ENCODE results near the gene GTF2F2.

The GTF2F2 gene

GRCh38 chr13:45084515-45084914, 35.8 kb upstream of the GTF2F2 start:
- in situ Hi-C loops (cut with HindIII; ENCODE audit: low pct_ligation_motif_present, low sequenced_read_pairs): no loop called here
- H3K36me3 ChIP-seq (replicated peaks): no peaks in the 10 kb centered on the region

DNA sequence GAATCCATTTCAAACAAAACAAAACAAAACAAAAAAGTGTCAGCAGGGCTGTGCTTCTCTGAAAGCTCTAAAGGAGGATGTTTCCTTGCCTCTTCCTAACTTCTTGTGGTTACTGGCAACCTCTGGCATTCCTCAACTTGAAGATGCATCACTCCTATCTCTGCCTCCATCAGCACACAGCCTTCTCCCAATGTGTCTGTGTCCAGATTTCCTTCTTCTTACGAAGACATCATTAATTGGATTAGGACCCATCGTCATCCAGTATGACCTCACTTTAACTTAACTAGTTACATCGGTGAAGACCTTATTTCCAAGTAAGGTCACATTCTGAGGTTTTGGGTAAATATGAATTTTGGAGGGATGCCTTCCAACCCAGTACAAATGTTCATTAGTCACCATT, 33.8 kb upstream of the GTF2F2 start:
- Histone ChIP-seq H3K36me3 (replicated peaks) (no peaks in the 10 kb centered on the region), H3K27me3 (replicated peaks) (no peaks in the 10 kb centered on the region), H3K4me3 (ENCODE audit: low read depth, low read length) (no peak overlapping the region), H3K27ac (no peak overlapping the region)
- in situ Hi-C loops (cut with HindIII; ENCODE audit: low pct_ligation_motif_present, low sequenced_read_pairs): no loop called here
- no peak for TF ChIP-seq CTCF (IDR thresholded peaks at IDR 0.05; ENCODE audit: low read depth, low read length, missing control alignments)
- no peak for DNase-seq

More at GRCh38 chr13:45084515-45084914, 35.8 kb upstream of the GTF2F2 start:
- no peak for DNase-seq
- Histone ChIP-seq H3K27ac (no peak overlapping the region), H3K27me3 (replicated peaks) (no peaks in the 10 kb centered on the region), H3K4me3 (ENCODE audit: low read depth, low read length) (no peak overlapping the region)
- TF ChIP-seq CTCF (IDR thresholded peaks at IDR 0.05; ENCODE audit: low read depth, low read length, missing control alignments): no peak

DNA sequence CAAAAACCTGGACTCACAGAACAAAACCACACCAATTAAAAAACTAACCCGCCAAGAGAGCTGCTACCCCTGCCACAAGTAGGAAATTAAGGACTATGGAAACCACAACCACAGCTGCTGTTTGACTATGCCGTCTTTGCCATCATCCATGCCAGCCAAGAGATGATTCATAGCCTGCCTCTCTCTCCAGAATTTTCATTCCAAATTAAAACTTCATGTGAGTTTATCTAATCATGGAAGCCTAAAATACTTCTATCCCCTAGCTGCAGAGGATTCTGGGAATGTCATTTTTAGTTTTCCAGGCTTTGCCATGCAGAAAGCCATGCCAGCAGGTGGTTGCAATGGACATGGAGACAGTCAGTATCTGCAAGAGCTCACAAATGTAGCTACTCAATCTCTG, 27.6 kb upstream of the GTF2F2 start:
- Histone ChIP-seq H3K27me3 (replicated peaks) (no peaks in the 10 kb centered on the region), H3K36me3 (replicated peaks) (no peaks in the 10 kb centered on the region), H3K27ac (no peak overlapping the region), H3K4me3 (ENCODE audit: low read depth, low read length) (no peak overlapping the region)
- no peak for DNase-seq
- TF ChIP-seq CTCF (IDR thresholded peaks at IDR 0.05; ENCODE audit: low read depth, low read length, missing control alignments): no peak
- in situ Hi-C loops (cut with HindIII; ENCODE audit: low pct_ligation_motif_present, low sequenced_read_pairs): no loop called here

GRCh38 chr13:45100573-45101262, 19.6 kb upstream of the GTF2F2 start:
- Histone ChIP-seq H3K27me3 (replicated peaks) (no peaks in the 10 kb centered on the region), H3K4me3 (ENCODE audit: low read depth, low read length) (no peak overlapping the region), H3K36me3 (replicated peaks) (no peaks in the 10 kb centered on the region), H3K27ac (no peak overlapping the region)
- TF ChIP-seq CTCF (IDR thresholded peaks at IDR 0.05; ENCODE audit: low read depth, low read length, missing control alignments): no peak
- DNase-seq: no peak
- in situ Hi-C loops (cut with HindIII; ENCODE audit: low pct_ligation_motif_present, low sequenced_read_pairs): no loop called here

GRCh38 chr13:45101327-45102018, 18.8 kb upstream of the GTF2F2 start:
- Histone ChIP-seq H3K4me3 (ENCODE audit: low read depth, low read length) (no peak overlapping the region), H3K27me3 (replicated peaks) (no peaks in the 10 kb centered on the region), H3K36me3 (replicated peaks) (no peaks in the 10 kb centered on the region), H3K27ac (no peak overlapping the region)
- in situ Hi-C loops (cut with HindIII; ENCODE audit: low pct_ligation_motif_present, low sequenced_read_pairs): no loop called here
- no peak for DNase-seq
- no peak for TF ChIP-seq CTCF (IDR thresholded peaks at IDR 0.05; ENCODE audit: low read depth, low read length, missing control alignments)
